ENCODE data around the gene GPA33. TPM values are rescaled to one million over a fixed set of nuclear protein-coding genes. Genes with fewer than 3 reads are reported as not detected.

Gene GPA33
- total and polyA plus RNA-seq, 5 experiments from 2014 or later: 8.0 to 14.0 (median 10.0) TPM

- DNase-seq (no peak), ATAC-seq (no peak)
- peaks cover 0 to 6% (median 4%) of the 10 kb centered on the region in 4 donors for H3K4me1 Mint-ChIP-seq
- H3K36me3 Mint-ChIP-seq: peaks cover 0 to 7% (median 5%) of the 10 kb centered on the region in 3 donors
- peaks cover 0 to 14% (median 4%) of the 10 kb centered on the region in 5 donors for H3K27me3 Mint-ChIP-seq
- POLR2A ChIA-PET: interaction anchor here (1.1 kb wide), 1 partner anchor 8 kb away, joined by 3 read pairs; the partner anchor contains the start of gene GPA33
- H3K27ac Mint-ChIP-seq: no peak overlapping the region
- H3K4me3 Mint-ChIP-seq: no peak overlapping the region
- H3K9me3 Mint-ChIP-seq: no peaks in the 10 kb centered on the region
Measured at GRCh38 chr1:167082511-167083027, 7.6 kb downstream of the GPA33 start.

GRCh38 chr1:167081594-167082156 is 8.5 kb downstream of the GPA33 start:
- Mint-ChIP-seq H3K27me3 (peaks cover 0 to 14% (median 4%) of the 10 kb centered on the region in 5 donors), H3K36me3 (peaks cover 0 to 7% (median 5%) of the 10 kb centered on the region in 3 donors), H3K4me3 (no peak overlapping the region), H3K27ac (peak overlapping the region in 1 of 10 donors; percentile 14), H3K9me3 (no peaks in the 10 kb centered on the region), H3K4me1 (peaks cover under 1 to 10% (median 8%) of the 10 kb centered on the region in 4 donors)
- DNase-seq (no peak), ATAC-seq (no peak)
- POLR2A ChIA-PET: interaction anchor here (1.1 kb wide), 1 partner anchor 9 kb away, joined by 3 read pairs; the partner anchor contains the start of gene GPA33

- DNase-seq: no peak
- ATAC-seq: no peak
- peak overlapping the region in 1 of 10 donors; percentile 23 for H3K27ac Mint-ChIP-seq
- no peaks in the 10 kb centered on the region for H3K9me3 Mint-ChIP-seq
- peaks cover 0 to 7% (median 5%) of the 10 kb centered on the region in 3 donors for H3K36me3 Mint-ChIP-seq
- H3K27me3 Mint-ChIP-seq: peaks cover 0 to 14% (median 4%) of the 10 kb centered on the region in 5 donors
- H3K4me3 Mint-ChIP-seq: no peak overlapping the region
- POLR2A ChIA-PET: no interaction called here
- peaks cover 16 to 31% (median 22%) of the 10 kb centered on the region in 4 donors for H3K4me1 Mint-ChIP-seq
Measured at GRCh38 chr1:167077868-167078210, 12.3 kb downstream of the GPA33 start.

GRCh38 chr1:167077128-167077867 is 12.9 kb downstream of the GPA33 start:
- Mint-ChIP-seq H3K4me1 (peaks cover 16 to 31% (median 22%) of the 10 kb centered on the region in 4 donors), H3K4me3 (peak overlapping the region in 2 of 10 donors; percentile 12 to 30), H3K9me3 (no peaks in the 10 kb centered on the region), H3K27me3 (peaks cover 0 to 14% (median 2%) of the 10 kb centered on the region in 5 donors), H3K27ac (peak overlapping the region in 3 of 10 donors; percentile 24 to 43 (median 38)), H3K36me3 (peaks cover 0 to 7% (median 5%) of the 10 kb centered on the region in 3 donors)
- POLR2A ChIA-PET: no interaction called here
- DNase-seq: no peak
- ATAC-seq: no peak

GRCh38 chr1:167076136-167076710 is 14.0 kb downstream of the GPA33 start:
- POLR2A ChIA-PET: interaction anchor here (1.0 kb wide), 1 partner anchor 144 kb away, joined by 3 read pairs; the partner anchor contains the start of gene POU2F1

GRCh38 chr1:167071286-167071685 is 18.9 kb downstream of the GPA33 start:
- H3K36me3 Mint-ChIP-seq: no peaks in the 10 kb centered on the region
- H3K4me1 Mint-ChIP-seq: peaks cover 13 to 18% (median 14%) of the 10 kb centered on the region in 4 donors
- H3K27ac Mint-ChIP-seq: peak overlapping the region in 4 of 10 donors; percentile 1 to 14 (median 10)
- H3K4me3 Mint-ChIP-seq: no peak overlapping the region
- H3K27me3 Mint-ChIP-seq: no peaks in the 10 kb centered on the region
- POLR2A ChIA-PET: no interaction called here
- ATAC-seq (no peak), DNase-seq (no peak)
- no peaks in the 10 kb centered on the region for H3K9me3 Mint-ChIP-seq

More at GRCh38 chr1:167076136-167076710, 14.0 kb downstream of the GPA33 start:
- peaks cover 0 to 6% (median 0%) of the 10 kb centered on the region in 3 donors for H3K36me3 Mint-ChIP-seq
- ATAC-seq: no peak
- H3K4me3 Mint-ChIP-seq: peak overlapping the region in 5 of 10 donors; percentile 5 to 58 (median 28)
- H3K4me1 Mint-ChIP-seq: peaks cover 16 to 31% (median 21%) of the 10 kb centered on the region in 4 donors
- DNase-seq: no peak
- H3K27me3 Mint-ChIP-seq: peaks cover 0 to 13% (median 0%) of the 10 kb centered on the region in 5 donors
- H3K9me3 Mint-ChIP-seq: no peaks in the 10 kb centered on the region
- peak overlapping the region in 6 of 10 donors; percentile 24 to 71 (median 42) for H3K27ac Mint-ChIP-seq

- Mint-ChIP-seq H3K9me3 (no peaks in the 10 kb centered on the region), H3K4me3 (no peak overlapping the region), H3K4me1 (peaks cover 0 to 5% (median under 1%) of the 10 kb centered on the region in 4 donors), H3K27ac (peak overlapping the region in 2 of 10 donors; percentile 10 to 40), H3K27me3 (no peaks in the 10 kb centered on the region), H3K36me3 (no peaks in the 10 kb centered on the region)
- DNase-seq: no peak
- POLR2A ChIA-PET: interaction anchor here (0.5 kb wide), 1 partner anchor 52 kb away, joined by 4 read pairs; no protein-coding TSS in a partner anchor
- no peak for ATAC-seq
Measured at GRCh38 chr1:167068761-167069160, 21.4 kb downstream of the GPA33 start.

GRCh38 chr1:167067904-167068303 is 22.3 kb downstream of the GPA33 start:
- DNase-seq (no peak), ATAC-seq (no peak)
- no peaks in the 10 kb centered on the region for H3K27me3 Mint-ChIP-seq
- H3K27ac Mint-ChIP-seq: no peak overlapping the region
- POLR2A ChIA-PET: interaction anchor here (0.6 kb wide), 1 partner anchor 121 kb away, joined by 6 read pairs; no protein-coding TSS in a partner anchor
- no peaks in the 10 kb centered on the region for H3K36me3 Mint-ChIP-seq
- H3K4me3 Mint-ChIP-seq: no peak overlapping the region
- peaks cover 0 to 5% (median under 1%) of the 10 kb centered on the region in 4 donors for H3K4me1 Mint-ChIP-seq
- no peaks in the 10 kb centered on the region for H3K9me3 Mint-ChIP-seq

GRCh38 chr1:167066333-167067122 is 23.6 kb downstream of the GPA33 start:
- no peaks in the 10 kb centered on the region for H3K36me3 Mint-ChIP-seq

GRCh38 chr1:167065471-167065870 is 24.7 kb downstream of the GPA33 start:
- POLR2A ChIA-PET: interaction anchor here (2.1 kb wide), 1 partner anchor 157 kb away, joined by 6 read pairs; no protein-coding TSS in a partner anchor
- H3K4me3 Mint-ChIP-seq: no peak overlapping the region
- H3K36me3 Mint-ChIP-seq: no peaks in the 10 kb centered on the region
- H3K27ac Mint-ChIP-seq: no peak overlapping the region
- DNase-seq (no peak), ATAC-seq (no peak)
- H3K4me1 Mint-ChIP-seq: peaks cover 0 to 5% (median under 1%) of the 10 kb centered on the region in 4 donors
- H3K9me3 Mint-ChIP-seq: no peaks in the 10 kb centered on the region
- no peaks in the 10 kb centered on the region for H3K27me3 Mint-ChIP-seq

More at GRCh38 chr1:167066333-167067122, 23.6 kb downstream of the GPA33 start:
- Mint-ChIP-seq H3K27me3 (no peaks in the 10 kb centered on the region), H3K4me3 (peak overlapping the region in 5 of 10 donors; percentile 31 to 67 (median 50)), H3K27ac (no peak overlapping the region), H3K9me3 (no peaks in the 10 kb centered on the region), H3K4me1 (peaks cover 0 to 5% (median under 1%) of the 10 kb centered on the region in 4 donors)
- peak; percentile 89 to 98 for ATAC-seq
- peak; percentile 62 to 85 (median 79) for DNase-seq
- POLR2A ChIA-PET: interaction anchor here (0.6 to 2.1 kb wide), 2 partner anchors 156 to 168 kb away, joined by 3 to 6 read pairs; no protein-coding TSS in a partner anchor

GRCh38 chr1:167064621-167065020 is 25.6 kb downstream of the GPA33 start:
- DNase-seq (no peak), ATAC-seq (no peak)
- POLR2A ChIA-PET: no interaction called here
- Mint-ChIP-seq H3K4me1 (peaks cover 0 to 5% (median under 1%) of the 10 kb centered on the region in 4 donors), H3K27ac (no peak overlapping the region), H3K4me3 (no peak overlapping the region), H3K36me3 (no peaks in the 10 kb centered on the region), H3K9me3 (no peaks in the 10 kb centered on the region), H3K27me3 (no peaks in the 10 kb centered on the region)
